H1 (cell line): ENCODE results near the gene HLF.

ENCODE experiments used
- CTBP2 ChIP-seq: IDR thresholded peaks from 2 replicates; pipeline ENCODE4 v1.7.0; 2011; ENCODE audit warnings: borderline replicate concordance, mild to moderate bottlenecking, moderate library complexity, mixed read lengths, low read length; ENCODE audit not compliant: insufficient read depth, insufficient read length
- JUND ChIP-seq: IDR thresholded peaks from 2 replicates; pipeline ENCODE4 v1.6.1; 2011; ENCODE audit warnings: mild to moderate bottlenecking, improper control_type of control experiment, low read length
- KDM1A ChIP-seq: fragments of 200-600, 300-600 bp; sonication (generic); IDR thresholded peaks from 2 replicates; pipeline ENCODE4 v1.7.1; 2016; ENCODE audit warnings: mild to moderate bottlenecking, low read length, borderline replicate concordance
- POLR2A ChIP-seq, 2 experiments: IDR thresholded peaks; 1 replicate in 1 of 2; 2 replicates in 1 of 2; pipeline ENCODE4 v1.6.1; 2011; ENCODE audit warnings: low read depth in 2 of 2, low read length in 2 of 2, mild to moderate bottlenecking in 2 of 2; ENCODE audit errors: control extremely low read depth in 1 of 2
- RFX5 ChIP-seq: IDR thresholded peaks from 2 replicates; pipeline ENCODE4 v1.6.1; 2011; ENCODE audit warnings: low read depth, low read length, improper control_type of control experiment, borderline replicate concordance
- SIN3A ChIP-seq, 2 experiments: IDR thresholded peaks in 1 of 2; conservative IDR thresholded peaks in 1 of 2; 2 replicates each; pipeline ENCODE4 v1.6.1; 2011 to 2012; ENCODE audit warnings: low read length in 2 of 2, improper control_type of control experiment in 1 of 2, low read depth in 1 of 2, mild to moderate bottlenecking in 1 of 2
- SP1 ChIP-seq: IDR thresholded peaks from 2 replicates; pipeline ENCODE4 v1.6.1; 2011; ENCODE audit warnings: low read depth, low read length
- TF ChIP-seq, protein P1 (sequence below): IDR thresholded peaks from 2 replicates; pipeline ENCODE4 v1.6.1; 2011; ENCODE audit warnings: low read depth, mild to moderate bottlenecking, low read length; ENCODE audit not compliant: insufficient read depth
- TF ChIP-seq, protein P2 (sequence below), 3 experiments: IDR thresholded peaks; 1 replicate in 2 of 3; 2 replicates in 1 of 3; pipeline versions ENCODE4 v1.5.1 to v1.6.1; 2011; ENCODE audit warnings: low read length in 3 of 3, mild to moderate bottlenecking in 3 of 3, inconsistent platforms in 2 of 3, low read depth in 1 of 3, moderate library complexity in 1 of 3; ENCODE audit not compliant: insufficient read depth in 1 of 3; ENCODE audit errors: control extremely low read depth in 1 of 3
- TF ChIP-seq, protein P3 (sequence below): IDR thresholded peaks from 2 replicates; pipeline ENCODE4 v1.6.1; 2012; ENCODE audit warnings: inconsistent platforms

DNA sequence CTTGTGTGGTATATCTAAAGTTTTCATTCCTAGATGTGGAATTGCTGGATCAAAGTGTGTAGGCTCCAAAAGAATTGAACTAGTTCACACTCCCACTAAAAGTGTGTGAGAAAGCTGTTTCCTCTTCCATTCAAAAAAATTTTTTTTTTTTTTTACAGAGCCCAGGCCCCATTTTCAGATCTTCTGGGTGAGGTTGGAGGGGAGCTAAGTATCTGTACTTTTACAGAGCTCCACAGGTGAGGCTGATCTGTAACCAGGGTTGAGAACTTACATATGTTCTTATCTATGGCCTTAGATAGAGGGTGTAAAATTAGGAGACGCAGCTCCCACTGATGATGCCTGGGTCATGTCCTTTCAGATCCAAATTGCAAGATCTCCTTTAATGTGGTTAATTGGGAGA is 31.9 kb downstream of the HLF start:
- TF ChIP-seq, protein P1, sequence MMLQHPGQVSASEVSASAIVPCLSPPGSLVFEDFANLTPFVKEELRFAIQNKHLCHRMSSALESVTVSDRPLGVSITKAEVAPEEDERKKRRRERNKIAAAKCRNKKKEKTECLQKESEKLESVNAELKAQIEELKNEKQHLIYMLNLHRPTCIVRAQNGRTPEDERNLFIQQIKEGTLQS: no peak
- TF ChIP-seq, protein P2, sequence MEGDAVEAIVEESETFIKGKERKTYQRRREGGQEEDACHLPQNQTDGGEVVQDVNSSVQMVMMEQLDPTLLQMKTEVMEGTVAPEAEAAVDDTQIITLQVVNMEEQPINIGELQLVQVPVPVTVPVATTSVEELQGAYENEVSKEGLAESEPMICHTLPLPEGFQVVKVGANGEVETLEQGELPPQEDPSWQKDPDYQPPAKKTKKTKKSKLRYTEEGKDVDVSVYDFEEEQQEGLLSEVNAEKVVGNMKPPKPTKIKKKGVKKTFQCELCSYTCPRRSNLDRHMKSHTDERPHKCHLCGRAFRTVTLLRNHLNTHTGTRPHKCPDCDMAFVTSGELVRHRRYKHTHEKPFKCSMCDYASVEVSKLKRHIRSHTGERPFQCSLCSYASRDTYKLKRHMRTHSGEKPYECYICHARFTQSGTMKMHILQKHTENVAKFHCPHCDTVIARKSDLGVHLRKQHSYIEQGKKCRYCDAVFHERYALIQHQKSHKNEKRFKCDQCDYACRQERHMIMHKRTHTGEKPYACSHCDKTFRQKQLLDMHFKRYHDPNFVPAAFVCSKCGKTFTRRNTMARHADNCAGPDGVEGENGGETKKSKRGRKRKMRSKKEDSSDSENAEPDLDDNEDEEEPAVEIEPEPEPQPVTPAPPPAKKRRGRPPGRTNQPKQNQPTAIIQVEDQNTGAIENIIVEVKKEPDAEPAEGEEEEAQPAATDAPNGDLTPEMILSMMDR (IDR thresholded peaks at IDR 0.05; ENCODE audit: control extremely low read depth in 1 of 3, insufficient read depth in 1 of 3, low read depth in 1 of 3, low read length in 3 of 3): no peak
- TF ChIP-seq, protein P3, sequence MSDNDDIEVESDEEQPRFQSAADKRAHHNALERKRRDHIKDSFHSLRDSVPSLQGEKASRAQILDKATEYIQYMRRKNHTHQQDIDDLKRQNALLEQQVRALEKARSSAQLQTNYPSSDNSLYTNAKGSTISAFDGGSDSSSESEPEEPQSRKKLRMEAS: no peak
- TF ChIP-seq RFX5 (no peak), POLR2A (IDR thresholded peaks at IDR 0.05; ENCODE audit: control extremely low read depth in 1 of 2, low read depth in 2 of 2, low read length in 2 of 2) (no peak), SP1 (no peak), SIN3A (conservative IDR thresholded peaks at IDR 0.05 in 1 of 2, IDR thresholded peaks at IDR 0.05 in 1 of 2; ENCODE audit: low read depth in 1 of 2, low read length in 2 of 2) (no peak), CTBP2 (no peak), JUND (no peak), KDM1A (no peak)
